ENCODE measurements around the gene TUBGCP6. TPM values are rescaled to one million over a fixed set of nuclear protein-coding genes. Genes with fewer than 3 reads are reported as not detected.

TUBGCP6 gene
- total and polyA plus RNA-seq, 2 donors (not counting 1 experiment from before 2014, with no cell fraction given): 137 to 178 TPM

- Histone ChIP-seq H3K79me2 (ENCODE audit: control insufficient read depth, insufficient read depth, low read length) (no peaks in the 10 kb centered on the region), H3K9ac (ENCODE audit: low read length) (no peak overlapping the region), H3K36me3 (replicated peaks in 1 of 2; ENCODE audit: control extremely low read depth in 1 of 2, control insufficient read depth in 1 of 2, extremely low read depth in 1 of 2, insufficient read depth in 2 of 2, low read length in 1 of 2) (no peaks in the 10 kb centered on the region), H2AFZ (ENCODE audit: insufficient read depth, low read depth, low read length, poor library complexity, severe bottlenecking) (no peak overlapping the region), H3K4me1 (ENCODE audit: control insufficient read depth in 2 of 2, insufficient read depth in 2 of 2, low read length in 2 of 2) (peaks cover 32 to 39% of the 10 kb centered on the region in 2 donors), H3K4me3 (ENCODE audit: control extremely low read depth in 1 of 5, extremely low read depth in 1 of 5, insufficient read depth in 1 of 5, low read depth in 2 of 5, low read length in 4 of 5) (no peak overlapping the region), H3K27me3 (replicated peaks in 1 of 4; ENCODE audit: control extremely low read depth in 1 of 4, control insufficient read depth in 3 of 4, insufficient read depth in 4 of 4, low read length in 3 of 4) (peaks cover 0 to 14% (median 5%) of the 10 kb centered on the region in 4 experiments), H3K27ac (ENCODE audit: low read length in 2 of 2) (no peak overlapping the region), H3K4me2 (replicated peaks; ENCODE audit: low read depth, low read length, poor library complexity, severe bottlenecking) (peak overlapping the region; percentile 31), H4K20me1 (ENCODE audit: control insufficient read depth, insufficient read depth, low read length, poor library complexity, severe bottlenecking) (no peaks in the 10 kb centered on the region), H3K9me3 (ENCODE audit: control extremely low read depth in 1 of 3, control insufficient read depth in 2 of 3, insufficient read depth in 1 of 3, low read length in 2 of 3) (peaks cover 0 to 5% (median 0%) of the 10 kb centered on the region in 3 donors)
- Mint-ChIP-seq H3K4me1 (peaks cover 33% of the 10 kb centered on the region), H3K4me3 (no peak overlapping the region), H3K9me3 (ENCODE audit: insufficient read depth) (no peaks in the 10 kb centered on the region), H3K27me3 (peaks cover 16% of the 10 kb centered on the region), H3K27ac (no peak overlapping the region)
- WGBS (ENCODE audit: insufficient coverage): 61% methylated on average over 22 of the region's 27 CpGs
- ChIA-PET CTCF (interaction anchor here (1.1 to 4.1 kb wide), 3 partner anchors 15 to 61 kb away, joined by 3 to 13 read pairs (median 3); no protein-coding TSS in a partner anchor), POLR2A (interaction anchor here (0.6 to 8.0 kb wide), 3 partner anchors 11 to 178 kb away, joined by 7 to 54 read pairs (median 11); no protein-coding TSS in a partner anchor)
- intact Hi-C loops (cut with micrococcal nuclease): no loop called here
- peak; percentile 25 for ATAC-seq (ENCODE audit: low read depth)
- TF ChIP-seq CTCF (IDR thresholded peaks at IDR 0.05) (no peak), EZH2 (IDR thresholded peaks at IDR 0.05; ENCODE audit: borderline replicate concordance, insufficient read depth, low read depth, low read length, poor library complexity, severe bottlenecking) (no peak)
- DNase-seq: no peak
Observed at GRCh38 chr22:50175921-50176849, 68.6 kb downstream of the TUBGCP6 start.

GRCh38 chr22:50175191-50175461 lies 69.7 kb downstream of the TUBGCP6 start:
- H4K20me1 ChIP-seq (ENCODE audit: control insufficient read depth, insufficient read depth, low read length, poor library complexity, severe bottlenecking): no peaks in the 10 kb centered on the region
- H2AFZ ChIP-seq (ENCODE audit: insufficient read depth, low read depth, low read length, poor library complexity, severe bottlenecking): no peak overlapping the region
- ATAC-seq (ENCODE audit: low read depth) (no peak), DNase-seq (no peak)
- H3K4me3 Mint-ChIP-seq: no peak overlapping the region
- H3K9me3 ChIP-seq (ENCODE audit: control extremely low read depth in 1 of 3, control insufficient read depth in 2 of 3, insufficient read depth in 1 of 3, low read length in 2 of 3): peaks cover 0 to 5% (median 0%) of the 10 kb centered on the region in 3 donors
- H3K4me2 ChIP-seq (replicated peaks; ENCODE audit: low read depth, low read length, poor library complexity, severe bottlenecking): no peak overlapping the region
- POLR2A ChIA-PET: interaction anchor here (2.0 to 8.0 kb wide), 2 partner anchors 12 to 16 kb away, joined by 7 to 54 read pairs; no protein-coding TSS in a partner anchor
- CTCF ChIA-PET: interaction anchor here (1.3 to 4.1 kb wide), 2 partner anchors 16 to 25 kb away, joined by 4 to 13 read pairs; no protein-coding TSS in a partner anchor
- TF ChIP-seq EZH2 (IDR thresholded peaks at IDR 0.05; ENCODE audit: borderline replicate concordance, insufficient read depth, low read depth, low read length, poor library complexity, severe bottlenecking): no peak
- peaks cover 33% of the 10 kb centered on the region for H3K4me1 Mint-ChIP-seq
- no peaks in the 10 kb centered on the region for H3K79me2 ChIP-seq (ENCODE audit: control insufficient read depth, insufficient read depth, low read length)
- H3K9ac ChIP-seq (ENCODE audit: low read length): no peak overlapping the region
- WGBS (ENCODE audit: insufficient coverage): 98% methylated on average over 4 of the region's 6 CpGs
- H3K27me3 ChIP-seq (replicated peaks in 1 of 4; ENCODE audit: control extremely low read depth in 1 of 4, control insufficient read depth in 3 of 4, insufficient read depth in 4 of 4, low read length in 3 of 4): peaks cover 0 to 16% (median 8%) of the 10 kb centered on the region in 4 experiments
- intact Hi-C loops (cut with micrococcal nuclease): no loop called here
- H3K4me1 ChIP-seq (ENCODE audit: control insufficient read depth in 2 of 2, insufficient read depth in 2 of 2, low read length in 2 of 2): peaks cover 34 to 38% of the 10 kb centered on the region in 2 donors
- H3K27ac ChIP-seq (ENCODE audit: low read length in 2 of 2): no peak overlapping the region
- H3K27ac Mint-ChIP-seq: no peak overlapping the region
- peaks cover 19% of the 10 kb centered on the region for H3K27me3 Mint-ChIP-seq
- no peak overlapping the region for H3K4me3 ChIP-seq (ENCODE audit: control extremely low read depth in 1 of 5, extremely low read depth in 1 of 5, insufficient read depth in 1 of 5, low read depth in 2 of 5, low read length in 4 of 5)
- no peaks in the 10 kb centered on the region for H3K9me3 Mint-ChIP-seq (ENCODE audit: insufficient read depth)
- H3K36me3 ChIP-seq (replicated peaks in 1 of 2; ENCODE audit: control extremely low read depth in 1 of 2, control insufficient read depth in 1 of 2, extremely low read depth in 1 of 2, insufficient read depth in 2 of 2, low read length in 1 of 2): no peaks in the 10 kb centered on the region

All from B cell (primary cell).